ENCODE results near the gene HIVEP3.

The HIVEP3 gene

DNA sequence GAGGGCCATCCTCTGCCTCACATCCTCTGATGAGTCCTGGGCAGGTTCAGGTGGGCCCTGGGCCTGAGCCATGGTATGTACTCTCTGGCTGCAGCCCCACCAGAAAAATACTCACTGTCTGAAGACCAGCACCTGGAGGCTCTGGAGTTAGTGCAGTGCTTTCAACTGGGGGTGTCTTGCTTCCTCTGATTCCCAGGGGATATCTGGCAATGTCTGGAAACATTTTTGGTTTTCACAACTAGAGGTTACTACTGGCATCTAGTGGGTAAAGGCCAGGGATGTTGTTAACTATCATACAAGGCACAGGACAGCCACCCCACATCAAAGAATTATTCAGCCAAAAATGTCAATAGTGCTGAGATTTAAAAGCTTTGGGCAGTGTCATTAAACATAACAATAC lies 152.7 kb downstream of the HIVEP3 start:
- H3K36me3 ChIP-seq (ENCODE audit: control insufficient read depth in 2 of 2, insufficient read depth in 1 of 2, low read length in 2 of 2), result no peaks in the 10 kb centered on the region
- H3K4me3 ChIP-seq (ENCODE audit: low read depth, low read length), result no peak overlapping the region
- no peaks in the 10 kb centered on the region for H3K9me3 ChIP-seq (ENCODE audit: control insufficient read depth, insufficient read depth, low read depth, low read length)
- TF ChIP-seq ZXDB (tag by site-specific recombination; IDR thresholded peaks at IDR 0.05) (no peak), ZNF433 (tag by site-specific recombination; IDR thresholded peaks at IDR 0.05; ENCODE audit: low read depth) (no peak), GLI4 (tag by site-specific recombination; IDR thresholded peaks at IDR 0.05) (no peak)
- TF ChIP-seq, protein P1, sequence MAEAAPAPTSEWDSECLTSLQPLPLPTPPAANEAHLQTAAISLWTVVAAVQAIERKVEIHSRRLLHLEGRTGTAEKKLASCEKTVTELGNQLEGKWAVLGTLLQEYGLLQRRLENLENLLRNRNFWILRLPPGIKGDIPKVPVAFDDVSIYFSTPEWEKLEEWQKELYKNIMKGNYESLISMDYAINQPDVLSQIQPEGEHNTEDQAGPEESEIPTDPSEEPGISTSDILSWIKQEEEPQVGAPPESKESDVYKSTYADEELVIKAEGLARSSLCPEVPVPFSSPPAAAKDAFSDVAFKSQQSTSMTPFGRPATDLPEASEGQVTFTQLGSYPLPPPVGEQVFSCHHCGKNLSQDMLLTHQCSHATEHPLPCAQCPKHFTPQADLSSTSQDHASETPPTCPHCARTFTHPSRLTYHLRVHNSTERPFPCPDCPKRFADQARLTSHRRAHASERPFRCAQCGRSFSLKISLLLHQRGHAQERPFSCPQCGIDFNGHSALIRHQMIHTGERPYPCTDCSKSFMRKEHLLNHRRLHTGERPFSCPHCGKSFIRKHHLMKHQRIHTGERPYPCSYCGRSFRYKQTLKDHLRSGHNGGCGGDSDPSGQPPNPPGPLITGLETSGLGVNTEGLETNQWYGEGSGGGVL (tag by site-specific recombination; IDR thresholded peaks at IDR 0.05), result no peak
- CTCF ChIA-PET, result interaction anchor here (0.7 kb wide), 1 partner anchor 68 kb away, joined by 3 read pairs; no protein-coding TSS in a partner anchor
- no peak overlapping the region for H3K27ac ChIP-seq (ENCODE audit: extremely low read depth, low read depth, low read length)
- POLR2A ChIA-PET, result no interaction called here
- no peaks in the 10 kb centered on the region for H3K4me1 ChIP-seq (ENCODE audit: control insufficient read depth, insufficient read depth, low read length)

- Histone ChIP-seq H3K4me1 (ENCODE audit: control insufficient read depth, insufficient read depth, low read length) (no peaks in the 10 kb centered on the region), H3K27ac (ENCODE audit: extremely low read depth, low read depth, low read length) (no peak overlapping the region), H3K4me3 (ENCODE audit: low read depth, low read length) (no peak overlapping the region), H3K9me3 (ENCODE audit: control insufficient read depth, insufficient read depth, low read depth, low read length) (no peaks in the 10 kb centered on the region), H3K36me3 (ENCODE audit: control insufficient read depth in 2 of 2, insufficient read depth in 1 of 2, low read length in 2 of 2) (no peaks in the 10 kb centered on the region)
- TF ChIP-seq OVOL3 (tag by site-specific recombination; IDR thresholded peaks at IDR 0.05), result no peak
- no peak for TF ChIP-seq BCL11A (tag by site-specific recombination; IDR thresholded peaks at IDR 0.05; ENCODE audit: low read depth)
- no peak for TF ChIP-seq WT1 (tag by site-specific recombination; IDR thresholded peaks at IDR 0.05)
- TF ChIP-seq, protein P2, sequence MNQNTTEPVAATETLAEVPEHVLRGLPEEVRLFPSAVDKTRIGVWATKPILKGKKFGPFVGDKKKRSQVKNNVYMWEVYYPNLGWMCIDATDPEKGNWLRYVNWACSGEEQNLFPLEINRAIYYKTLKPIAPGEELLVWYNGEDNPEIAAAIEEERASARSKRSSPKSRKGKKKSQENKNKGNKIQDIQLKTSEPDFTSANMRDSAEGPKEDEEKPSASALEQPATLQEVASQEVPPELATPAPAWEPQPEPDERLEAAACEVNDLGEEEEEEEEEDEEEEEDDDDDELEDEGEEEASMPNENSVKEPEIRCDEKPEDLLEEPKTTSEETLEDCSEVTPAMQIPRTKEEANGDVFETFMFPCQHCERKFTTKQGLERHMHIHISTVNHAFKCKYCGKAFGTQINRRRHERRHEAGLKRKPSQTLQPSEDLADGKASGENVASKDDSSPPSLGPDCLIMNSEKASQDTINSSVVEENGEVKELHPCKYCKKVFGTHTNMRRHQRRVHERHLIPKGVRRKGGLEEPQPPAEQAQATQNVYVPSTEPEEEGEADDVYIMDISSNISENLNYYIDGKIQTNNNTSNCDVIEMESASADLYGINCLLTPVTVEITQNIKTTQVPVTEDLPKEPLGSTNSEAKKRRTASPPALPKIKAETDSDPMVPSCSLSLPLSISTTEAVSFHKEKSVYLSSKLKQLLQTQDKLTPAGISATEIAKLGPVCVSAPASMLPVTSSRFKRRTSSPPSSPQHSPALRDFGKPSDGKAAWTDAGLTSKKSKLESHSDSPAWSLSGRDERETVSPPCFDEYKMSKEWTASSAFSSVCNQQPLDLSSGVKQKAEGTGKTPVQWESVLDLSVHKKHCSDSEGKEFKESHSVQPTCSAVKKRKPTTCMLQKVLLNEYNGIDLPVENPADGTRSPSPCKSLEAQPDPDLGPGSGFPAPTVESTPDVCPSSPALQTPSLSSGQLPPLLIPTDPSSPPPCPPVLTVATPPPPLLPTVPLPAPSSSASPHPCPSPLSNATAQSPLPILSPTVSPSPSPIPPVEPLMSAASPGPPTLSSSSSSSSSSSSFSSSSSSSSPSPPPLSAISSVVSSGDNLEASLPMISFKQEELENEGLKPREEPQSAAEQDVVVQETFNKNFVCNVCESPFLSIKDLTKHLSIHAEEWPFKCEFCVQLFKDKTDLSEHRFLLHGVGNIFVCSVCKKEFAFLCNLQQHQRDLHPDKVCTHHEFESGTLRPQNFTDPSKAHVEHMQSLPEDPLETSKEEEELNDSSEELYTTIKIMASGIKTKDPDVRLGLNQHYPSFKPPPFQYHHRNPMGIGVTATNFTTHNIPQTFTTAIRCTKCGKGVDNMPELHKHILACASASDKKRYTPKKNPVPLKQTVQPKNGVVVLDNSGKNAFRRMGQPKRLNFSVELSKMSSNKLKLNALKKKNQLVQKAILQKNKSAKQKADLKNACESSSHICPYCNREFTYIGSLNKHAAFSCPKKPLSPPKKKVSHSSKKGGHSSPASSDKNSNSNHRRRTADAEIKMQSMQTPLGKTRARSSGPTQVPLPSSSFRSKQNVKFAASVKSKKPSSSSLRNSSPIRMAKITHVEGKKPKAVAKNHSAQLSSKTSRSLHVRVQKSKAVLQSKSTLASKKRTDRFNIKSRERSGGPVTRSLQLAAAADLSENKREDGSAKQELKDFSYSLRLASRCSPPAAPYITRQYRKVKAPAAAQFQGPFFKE (tag by site-specific recombination; IDR thresholded peaks at IDR 0.05; ENCODE audit: borderline replicate concordance), result no peak
- no peak for TF ChIP-seq ZNF544 (tag by site-specific recombination; IDR thresholded peaks at IDR 0.05)
- CTCF ChIA-PET, result no interaction called here
- POLR2A ChIA-PET, result no interaction called here
Observed at GRCh38 chr1:41765152-41765551, 153.6 kb downstream of the HIVEP3 start.

DNA sequence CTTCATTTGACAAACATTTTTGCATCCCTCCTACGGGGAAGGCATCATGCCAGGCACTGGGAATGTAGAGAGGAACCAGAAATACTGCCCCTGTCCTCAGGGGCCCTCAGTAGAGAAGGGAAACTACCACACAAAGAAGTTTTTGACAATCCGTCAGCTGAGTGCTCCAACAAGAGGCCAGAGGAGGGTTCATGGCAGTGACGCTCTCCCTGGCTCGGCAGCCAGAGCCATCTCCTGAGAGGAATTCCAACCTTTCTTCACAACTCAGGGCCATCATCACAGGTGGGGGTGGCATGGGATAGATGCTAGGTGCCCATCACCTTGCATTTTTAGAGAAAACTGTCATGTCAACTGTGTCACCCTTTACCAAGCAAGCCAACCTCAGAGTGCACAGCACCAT lies 154.1 kb downstream of the HIVEP3 start:
- H3K4me1 ChIP-seq (ENCODE audit: control insufficient read depth, insufficient read depth, low read length), result no peaks in the 10 kb centered on the region
- CTCF ChIA-PET, result no interaction called here
- H3K4me3 ChIP-seq (ENCODE audit: low read depth, low read length), result no peak overlapping the region
- H3K27ac ChIP-seq (ENCODE audit: extremely low read depth, low read depth, low read length), result no peak overlapping the region
- no peaks in the 10 kb centered on the region for H3K36me3 ChIP-seq (ENCODE audit: control insufficient read depth in 2 of 2, insufficient read depth in 1 of 2, low read length in 2 of 2)
- POLR2A ChIA-PET, result no interaction called here
- no peaks in the 10 kb centered on the region for H3K9me3 ChIP-seq (ENCODE audit: control insufficient read depth, insufficient read depth, low read depth, low read length)
- TF ChIP-seq ZNF449 (tag by site-specific recombination; IDR thresholded peaks at IDR 0.05) (no peak), ZNF280D (tag by site-specific recombination; IDR thresholded peaks at IDR 0.05) (no peak), ZNF777 (tag by site-specific recombination; IDR thresholded peaks at IDR 0.05; ENCODE audit: borderline replicate concordance) (no peak), ZNF221 (tag by site-specific recombination; IDR thresholded peaks at IDR 0.05; ENCODE audit: borderline replicate concordance) (no peak), HIC1 (tag by site-specific recombination; IDR thresholded peaks at IDR 0.05) (no peak)
- TF ChIP-seq, protein P3, sequence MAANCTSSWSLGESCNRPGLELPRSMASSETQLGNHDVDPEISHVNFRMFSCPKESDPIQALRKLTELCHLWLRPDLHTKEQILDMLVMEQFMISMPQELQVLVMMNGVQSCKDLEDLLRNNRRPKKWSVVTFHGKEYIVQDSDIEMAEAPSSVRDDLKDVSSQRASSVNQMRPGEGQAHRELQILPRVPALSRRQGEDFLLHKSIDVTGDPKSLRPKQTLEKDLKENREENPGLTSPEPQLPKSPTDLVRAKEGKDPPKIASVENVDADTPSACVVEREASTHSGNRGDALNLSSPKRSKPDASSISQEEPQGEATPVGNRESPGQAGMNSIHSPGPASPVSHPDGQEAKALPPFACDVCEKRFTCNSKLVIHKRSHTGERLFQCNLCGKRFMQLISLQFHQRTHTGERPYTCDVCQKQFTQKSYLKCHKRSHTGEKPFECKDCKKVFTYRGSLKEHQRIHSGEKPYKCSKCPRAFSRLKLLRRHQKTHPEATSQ (tag by site-specific recombination; IDR thresholded peaks at IDR 0.05), result no peak

Data from HEK293 (cell line).